NCI-H526 treated with DMSO at 0.1 percent for 48 hours (cell line): ENCODE results near the gene ZNF219.

ENCODE experiments used
- DNase-seq: peaks from one replicate; lab custom pipeline; 2025; lab: John Stamatoyannopoulos, UW

The ZNF219 gene

DNA sequence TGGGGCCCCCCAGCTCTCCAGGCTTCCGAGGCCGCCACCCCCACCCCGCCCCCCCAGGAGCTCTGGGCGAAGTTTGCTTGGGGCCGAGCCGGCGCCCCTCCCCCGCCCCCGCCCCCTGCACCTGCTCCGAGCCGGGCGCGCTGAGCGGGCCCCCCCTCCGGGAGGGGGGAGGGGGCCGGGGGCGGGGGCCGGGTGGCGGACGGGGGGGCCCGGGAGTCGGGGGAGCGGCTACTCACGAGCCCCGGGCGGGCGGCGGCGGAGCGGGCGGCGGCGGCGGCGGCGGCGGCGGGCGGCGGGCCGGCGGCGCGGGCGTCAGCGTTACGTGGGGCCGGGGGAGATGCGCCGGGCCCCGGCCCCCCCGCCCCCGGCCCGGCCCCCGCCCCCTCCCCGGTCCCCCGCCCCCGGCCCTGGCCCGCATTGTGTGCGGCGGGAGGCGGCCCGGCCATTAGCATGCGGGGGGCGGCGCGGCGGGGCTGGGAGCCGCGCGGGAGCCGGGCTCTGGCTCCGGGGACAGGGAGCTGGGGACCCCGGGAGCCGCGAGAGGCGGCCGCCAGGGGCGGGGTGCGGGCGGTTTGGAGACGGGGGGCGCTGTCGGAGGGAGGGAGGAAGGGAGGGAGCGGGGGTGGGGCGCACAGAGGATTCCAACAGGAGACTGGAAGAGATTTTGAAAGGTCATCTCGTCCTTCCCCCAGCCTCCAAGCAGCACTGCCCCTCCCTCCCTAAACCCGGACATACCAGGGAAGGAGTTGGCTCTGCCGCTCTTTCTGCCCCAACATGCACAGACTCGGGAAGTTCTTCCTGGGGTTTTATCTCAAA lies at the start of gene ZNF219:
ZNF219 (minus strand) TSS at position 580 of the 816 bp plus-strand sequence. CDS start 5,064 bp downstream, outside the sequence.
- peak; percentile 43 for DNase-seq

DNA sequence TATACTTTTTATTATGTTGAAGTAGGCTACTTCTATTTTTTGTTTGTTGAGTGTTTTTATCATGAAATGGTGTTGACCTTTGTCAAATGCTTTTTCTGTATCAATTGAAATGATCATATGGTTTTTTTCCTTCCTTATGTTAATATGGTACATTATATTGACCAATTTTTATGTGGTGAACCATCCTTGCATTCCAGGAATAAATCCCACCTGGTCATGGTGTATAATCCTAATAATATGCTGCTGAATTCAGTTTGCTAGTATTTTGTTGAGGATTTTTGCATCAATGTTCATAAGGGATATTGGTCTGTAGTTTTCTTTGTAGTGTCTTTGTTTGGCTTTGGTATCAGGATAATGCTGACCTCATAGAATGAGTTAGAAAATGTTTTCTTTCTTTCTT lies 47.0 kb upstream of the ZNF219 start:
- no peak for DNase-seq

DNA sequence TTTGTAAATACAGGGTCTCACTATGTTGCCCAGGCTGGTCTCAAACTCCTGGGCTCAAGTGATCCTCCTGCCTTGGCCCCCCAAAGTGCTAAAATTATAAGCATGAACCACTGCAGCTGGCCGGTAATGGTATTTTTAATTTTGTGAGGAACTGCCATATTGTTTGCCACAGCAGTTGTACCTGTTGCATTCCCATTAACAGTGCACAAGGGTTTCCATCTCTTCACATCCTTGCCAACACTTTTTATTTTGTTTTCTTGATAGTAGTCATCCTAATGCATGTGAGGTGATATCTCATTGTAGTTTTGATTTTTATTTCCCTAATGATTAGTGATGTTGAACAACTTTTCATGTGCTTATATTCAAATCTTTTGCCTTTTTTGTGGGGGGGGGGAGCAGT lies 43.9 kb upstream of the ZNF219 start:
- DNase-seq: no peak

DNA sequence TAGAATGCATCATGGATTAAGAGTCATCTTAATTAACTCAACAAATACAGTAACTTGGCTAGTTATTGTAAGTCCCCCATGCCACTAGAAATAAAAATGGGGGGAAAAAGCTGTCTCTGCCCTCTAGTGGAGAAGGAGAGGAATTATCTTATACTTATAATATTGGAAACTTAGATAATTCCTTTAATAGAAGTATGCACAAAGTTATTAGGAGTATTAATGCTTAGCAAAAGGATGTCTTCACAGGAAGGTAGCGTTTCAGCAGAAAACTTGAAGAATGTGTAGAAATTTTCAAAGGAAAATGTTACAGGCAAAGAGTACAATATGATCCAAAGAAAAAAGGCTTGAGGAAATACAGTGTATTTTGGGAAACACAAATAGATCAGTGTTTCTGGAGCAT lies 37.6 kb upstream of the ZNF219 start:
- DNase-seq: no peak

DNA sequence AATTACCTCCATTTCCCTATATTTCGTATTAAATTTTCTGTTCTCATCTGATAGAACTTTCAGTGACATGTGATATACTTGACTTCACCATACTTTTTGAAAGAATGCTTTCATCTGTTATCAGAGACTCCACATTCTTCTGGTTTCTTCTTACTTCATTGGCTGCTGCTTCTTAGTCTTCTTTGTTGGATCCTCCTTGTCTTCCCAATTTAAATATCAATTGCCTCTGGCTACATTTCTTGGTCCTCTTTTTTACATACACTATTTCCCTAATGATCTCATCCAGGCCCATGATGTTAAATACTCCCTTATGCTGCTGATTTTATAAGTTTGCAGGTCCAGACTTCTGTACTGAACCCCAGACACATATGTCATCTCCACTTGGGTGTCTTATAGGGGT lies 35.4 kb upstream of the ZNF219 start:
- no peak for DNase-seq

DNA sequence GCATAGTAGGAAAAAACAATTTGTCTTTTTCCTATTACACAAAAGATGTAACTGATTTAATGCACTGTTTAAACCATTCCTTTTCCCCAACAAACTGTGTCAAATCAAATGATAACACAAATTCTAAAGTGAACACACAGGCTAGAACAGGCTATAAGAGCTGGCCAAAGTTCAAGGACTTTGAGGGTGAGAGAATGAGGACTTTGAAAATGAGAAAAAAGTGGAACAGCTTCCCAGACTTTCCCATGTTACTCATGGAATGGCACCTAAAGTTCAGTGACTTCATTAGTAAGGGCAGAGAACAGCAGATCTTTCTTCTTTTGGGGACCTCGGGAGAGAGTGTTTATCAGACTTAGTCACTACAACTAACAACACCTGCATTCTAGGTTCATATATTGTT lies 25.0 kb upstream of the ZNF219 start:
- DNase-seq: no peak

DNA sequence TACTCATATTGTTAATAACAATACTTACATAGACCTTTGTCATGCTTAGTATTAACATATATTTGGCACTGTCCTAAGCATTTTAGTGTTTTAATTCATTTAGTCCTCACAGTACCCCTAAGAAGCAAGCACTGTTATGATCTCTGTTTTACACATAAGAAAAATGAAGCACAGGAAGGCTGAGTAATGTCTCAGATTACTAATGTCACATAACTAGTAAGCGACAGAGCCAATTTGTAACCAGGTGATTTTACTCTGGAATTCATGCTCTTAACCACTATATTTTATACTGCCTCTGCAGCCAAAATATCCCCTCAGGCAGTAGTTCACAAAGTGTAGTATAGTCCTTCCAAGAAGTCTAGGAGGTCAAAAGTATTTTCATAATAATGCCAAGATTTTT lies 22.7 kb upstream of the ZNF219 start:
- no peak for DNase-seq

DNA sequence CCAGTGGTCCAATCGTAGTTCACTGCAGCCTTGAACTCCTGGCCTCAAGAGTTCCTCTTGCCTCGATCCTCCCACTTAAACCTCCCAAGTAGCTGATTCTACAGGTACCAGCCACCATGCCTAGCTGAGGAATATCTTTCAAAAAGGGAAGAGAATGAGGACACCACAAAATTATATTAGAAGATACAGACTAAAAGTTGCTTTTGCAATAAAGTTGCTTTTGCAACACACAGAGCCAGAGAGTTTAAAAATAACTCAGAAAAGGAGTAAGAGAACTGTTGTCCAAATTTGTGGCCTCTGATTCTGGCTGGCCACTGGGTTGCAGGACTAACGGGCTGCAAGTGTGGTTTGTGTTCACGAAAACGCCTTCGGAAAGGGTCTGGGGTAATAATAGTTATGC lies 22.2 kb upstream of the ZNF219 start:
- no peak for DNase-seq

DNA sequence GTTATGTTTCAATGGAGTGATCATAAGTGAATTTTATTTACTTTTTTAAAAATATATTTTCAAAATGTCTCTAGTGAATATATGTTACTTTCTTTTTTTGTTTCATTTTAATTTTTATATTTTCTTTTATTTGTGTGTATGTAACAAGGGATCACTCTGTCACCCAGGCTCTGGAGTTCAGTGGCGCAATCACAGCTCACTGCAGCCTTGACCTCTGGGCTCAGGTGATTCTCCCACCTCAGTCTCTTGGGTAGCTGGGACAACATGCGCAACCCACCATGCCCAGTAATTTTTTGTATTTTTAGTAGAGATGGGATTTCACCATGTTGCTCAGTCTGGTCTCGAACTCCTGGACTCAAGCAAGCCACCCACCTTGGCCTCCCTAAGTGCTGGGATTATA lies 20.5 kb upstream of the ZNF219 start:
- DNase-seq: no peak

DNA sequence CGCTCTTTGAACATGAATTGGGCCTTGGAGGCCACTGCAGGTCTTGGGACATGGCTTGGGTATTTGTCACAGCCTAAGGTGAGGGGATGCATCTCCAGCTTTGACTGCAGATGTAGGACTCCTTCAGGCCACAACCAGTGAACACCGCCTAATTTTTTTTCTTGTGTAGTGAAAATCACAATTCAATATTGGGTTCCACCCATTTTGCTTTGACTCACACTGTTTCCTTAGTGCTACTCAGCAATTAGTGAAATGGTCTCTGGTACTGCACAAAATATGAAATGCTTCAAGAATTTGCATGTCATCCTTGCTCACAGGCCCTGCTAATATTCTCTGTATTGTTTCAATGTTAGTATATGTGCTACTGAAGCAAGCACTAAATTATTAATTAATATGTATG lies 14.9 kb upstream of the ZNF219 start:
- no peak for DNase-seq

DNA sequence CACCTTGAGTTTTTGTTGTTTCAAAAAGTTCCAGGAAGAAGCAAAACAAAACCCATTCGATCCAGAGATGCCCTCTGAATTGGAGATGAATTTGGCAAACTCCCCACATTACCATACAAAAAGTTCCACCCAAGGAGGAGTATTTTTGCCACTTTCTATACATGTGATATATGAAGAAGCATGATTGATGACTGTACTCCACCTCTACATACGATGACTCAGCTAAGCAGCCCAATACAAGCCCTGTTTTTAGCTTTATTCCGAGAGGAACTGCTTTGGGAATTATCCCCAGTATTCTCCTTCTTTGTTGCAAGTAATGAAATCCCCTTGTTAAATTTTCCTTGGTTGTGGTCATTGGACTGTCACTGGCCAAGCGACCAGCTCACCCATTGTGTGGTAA lies 13.8 kb upstream of the ZNF219 start:
- no peak for DNase-seq

DNA sequence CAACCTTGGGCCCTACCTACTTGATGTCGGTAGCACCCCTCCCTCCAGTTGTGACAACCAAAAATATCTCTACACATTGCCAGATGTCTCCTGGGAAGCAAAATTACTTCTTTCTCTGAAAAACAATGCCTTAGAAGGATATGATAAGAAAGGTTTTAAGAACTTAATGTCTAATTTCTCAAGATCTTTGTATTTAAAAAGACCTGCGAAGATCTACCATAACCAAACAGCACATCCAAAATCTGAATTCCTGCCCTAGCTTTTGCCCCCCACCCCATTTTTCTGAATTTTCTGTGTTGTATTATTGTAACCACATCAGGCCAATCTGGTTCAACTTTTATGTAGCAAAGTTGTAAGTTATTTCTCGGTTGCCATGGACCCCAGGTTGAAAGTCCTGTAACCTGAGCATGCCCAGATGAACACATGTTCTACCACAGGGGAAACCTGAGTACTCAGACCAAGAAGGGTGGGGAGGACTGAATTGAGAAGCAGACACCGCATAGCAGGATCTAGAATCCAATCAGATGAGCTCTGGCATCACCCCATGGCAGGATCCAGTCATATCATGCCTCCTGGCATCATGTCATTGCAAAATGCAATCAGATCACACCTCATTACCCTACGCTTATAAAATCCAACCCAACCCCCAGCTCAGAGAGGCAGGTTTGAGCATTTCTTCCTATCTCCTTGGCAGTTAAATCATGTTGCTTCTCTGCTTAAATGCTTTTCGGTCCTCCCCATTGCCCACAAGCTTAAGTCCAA lies 11.1 kb upstream of the ZNF219 start:
- no peak for DNase-seq

DNA sequence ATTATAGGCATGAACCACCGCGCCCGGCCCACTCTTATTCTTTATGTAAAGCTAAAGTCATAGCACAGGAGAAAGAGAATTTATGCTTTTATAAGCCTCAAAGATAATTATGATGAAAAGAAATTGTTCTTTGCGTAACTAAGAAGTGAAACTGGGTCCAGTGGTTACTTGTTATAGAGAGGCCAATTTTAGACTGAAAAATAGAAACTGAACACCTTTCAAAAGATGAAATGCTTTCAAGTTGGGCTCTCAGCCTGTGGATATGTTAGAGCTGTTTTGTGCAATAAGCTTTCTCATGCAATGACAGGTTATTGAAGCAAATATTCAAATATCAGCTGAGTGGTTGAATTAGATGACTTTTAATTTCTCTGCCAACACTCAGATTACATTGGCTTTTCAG lies 10.3 kb upstream of the ZNF219 start:
- DNase-seq: no peak

DNA sequence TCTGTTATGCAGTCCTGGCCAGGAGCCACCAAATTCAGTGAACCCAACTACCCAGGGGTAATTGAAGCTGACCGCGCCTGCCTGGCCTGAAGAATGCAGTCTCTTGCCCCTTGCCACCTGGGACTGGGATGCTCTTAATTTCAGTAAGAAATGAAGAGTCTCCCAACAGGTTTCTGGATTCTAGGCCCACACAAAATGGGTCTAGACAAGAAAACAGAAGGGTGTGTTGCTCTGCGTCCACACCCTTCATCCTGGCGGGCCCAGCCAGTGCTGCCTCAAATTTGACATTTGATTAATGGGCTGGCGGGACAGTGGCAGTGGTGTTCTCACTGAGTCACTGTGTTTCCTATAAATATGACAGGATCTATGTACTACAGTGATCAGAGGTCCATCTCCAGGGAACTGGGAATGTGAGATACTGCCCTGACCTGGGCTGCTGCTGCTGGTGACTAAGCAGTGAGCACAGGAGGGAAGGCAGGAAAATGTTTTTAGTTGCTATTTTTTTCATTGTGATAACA lies 8.9 kb upstream of the ZNF219 start:
- DNase-seq: no peak

DNA sequence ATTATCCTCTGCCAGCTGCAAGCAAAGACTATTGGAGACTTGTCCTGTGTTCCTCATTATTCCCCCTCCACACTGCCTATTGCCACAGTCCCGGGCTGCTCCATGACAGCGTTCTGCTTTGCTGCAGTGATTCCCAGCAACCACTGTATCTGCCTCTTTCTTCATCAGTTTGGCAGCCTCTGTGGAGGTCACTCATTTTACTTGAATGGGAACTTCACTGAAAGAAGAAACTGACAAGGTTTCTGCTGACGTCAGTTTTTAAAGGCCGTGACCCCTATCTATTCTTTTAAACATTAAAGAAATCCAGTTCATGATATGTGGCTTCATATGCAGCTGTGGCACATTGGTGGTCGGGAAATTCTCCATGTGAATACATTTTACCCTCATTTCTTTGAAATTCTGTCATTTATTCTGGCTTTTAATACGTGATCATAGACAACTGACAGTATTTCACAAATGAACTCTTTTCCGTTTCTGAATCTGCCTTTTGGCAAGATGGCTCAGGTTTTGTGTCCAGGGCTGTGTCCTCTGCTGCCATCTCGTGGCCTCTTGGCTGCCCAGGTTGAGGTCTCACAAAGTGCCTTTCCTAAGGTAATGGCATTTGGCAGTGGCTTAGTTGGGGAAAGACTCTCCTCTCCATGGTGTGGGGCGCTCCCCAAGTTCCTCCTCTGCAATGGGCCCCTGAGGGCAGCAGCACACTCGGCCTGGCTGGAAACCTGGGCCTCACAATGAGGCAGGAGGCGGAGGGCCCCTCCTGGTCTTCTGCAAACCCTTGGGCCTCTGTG lies 8.2 kb upstream of the ZNF219 start:
- DNase-seq: peak; percentile 20

DNA sequence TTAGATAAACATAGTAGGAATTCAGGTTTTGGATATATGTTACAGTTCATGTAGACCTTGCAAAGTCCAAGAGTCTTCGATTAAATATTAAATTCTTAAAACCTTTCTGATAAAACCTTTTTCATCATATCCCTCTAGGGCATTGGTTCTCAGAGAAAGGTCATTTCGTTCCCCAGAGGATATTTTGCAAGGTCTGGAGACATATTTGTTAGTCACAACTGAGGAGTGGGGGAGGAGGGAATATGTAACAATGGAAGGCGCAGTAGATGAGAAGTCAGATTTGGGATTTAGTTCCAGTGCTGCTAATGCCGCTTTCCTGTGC lies 7.7 kb upstream of the ZNF219 start:
- DNase-seq: no peak

DNA sequence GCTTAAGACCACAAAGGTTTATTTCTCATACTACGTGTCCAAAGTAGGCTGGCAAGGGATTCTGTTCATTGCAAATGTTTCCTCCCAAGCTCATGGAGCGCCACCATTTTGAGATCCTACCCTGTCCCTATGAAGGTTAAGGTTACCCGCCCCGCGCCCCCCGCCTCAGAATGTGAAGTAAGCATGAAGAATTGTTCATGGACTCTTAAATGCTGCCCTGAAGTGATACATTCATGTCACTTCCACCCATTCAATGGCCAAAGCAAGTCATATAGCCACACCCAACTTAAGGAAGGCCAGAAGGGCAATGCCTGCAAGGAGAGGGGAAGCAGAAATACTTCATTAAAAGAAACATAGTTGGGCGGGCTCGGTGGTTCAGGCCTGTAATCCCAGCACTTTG lies 6.6 kb upstream of the ZNF219 start:
- no peak for DNase-seq

DNA sequence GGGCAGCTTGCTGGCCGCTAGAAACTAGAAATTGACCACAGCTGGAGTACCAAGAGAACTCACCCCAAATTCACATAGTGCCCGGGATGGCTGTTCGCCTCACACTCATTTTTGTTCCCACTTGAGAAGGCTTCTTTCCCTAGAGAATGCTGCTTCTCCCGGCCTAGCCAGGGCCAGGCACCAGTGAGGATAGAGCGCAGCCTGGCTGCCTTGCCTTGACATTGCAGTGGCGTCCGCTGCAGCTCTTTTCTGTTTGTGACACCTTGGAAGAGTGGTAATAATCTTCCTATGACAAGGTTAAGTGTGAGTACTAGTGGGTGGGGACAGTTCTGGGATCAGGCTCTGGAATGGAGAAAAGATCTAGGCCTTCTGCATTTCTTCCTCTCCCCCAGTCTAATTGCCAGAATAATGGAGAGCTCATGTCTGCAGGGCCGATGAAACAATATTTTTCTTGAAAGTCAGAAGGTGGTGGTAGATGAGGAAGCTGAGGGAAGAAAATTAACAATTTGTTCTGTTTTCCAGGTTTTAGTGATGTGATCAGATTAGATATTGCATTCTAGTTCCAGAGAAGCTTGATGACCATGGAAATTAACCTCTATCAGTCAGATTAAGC lies 6.1 kb upstream of the ZNF219 start:
- DNase-seq: peak; percentile 77

DNA sequence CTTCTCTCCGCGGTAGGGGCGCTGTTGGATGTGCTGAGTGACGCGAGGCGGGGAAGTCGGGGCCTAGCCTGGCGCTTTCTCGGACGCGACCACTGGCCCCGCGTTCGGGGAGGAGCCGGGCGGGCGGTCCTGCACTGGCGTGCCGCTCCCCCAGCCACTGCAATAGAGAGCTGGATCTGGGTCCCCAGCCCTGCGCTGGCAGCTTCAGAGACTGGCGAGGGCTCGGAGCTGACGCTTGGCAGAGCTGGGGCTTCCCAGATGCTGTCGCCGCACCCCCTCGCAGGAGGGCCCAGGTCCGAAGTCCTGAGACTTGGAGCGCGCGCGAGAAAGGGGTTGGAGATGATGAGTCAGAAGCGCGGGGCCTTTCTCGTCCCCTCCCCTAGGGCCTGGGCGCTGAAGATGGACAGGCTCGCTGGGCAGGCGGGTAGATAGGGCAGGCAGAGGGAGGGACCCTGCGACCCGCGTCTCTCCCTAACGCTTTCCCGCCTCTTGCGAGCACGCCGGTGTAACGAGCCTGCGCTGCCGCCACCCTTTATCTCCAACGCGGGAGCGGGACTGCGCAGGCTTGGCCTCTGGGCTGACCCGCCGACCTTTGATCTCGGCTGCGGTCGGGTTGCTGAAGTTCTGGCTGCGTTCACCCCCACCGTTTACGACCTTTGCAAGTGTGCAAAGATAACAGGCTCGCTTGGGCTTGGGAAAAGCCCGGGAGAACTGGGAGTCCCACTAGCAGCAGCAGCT lies 5.4 kb upstream of the ZNF219 start:
- DNase-seq: peak; percentile 92

DNA sequence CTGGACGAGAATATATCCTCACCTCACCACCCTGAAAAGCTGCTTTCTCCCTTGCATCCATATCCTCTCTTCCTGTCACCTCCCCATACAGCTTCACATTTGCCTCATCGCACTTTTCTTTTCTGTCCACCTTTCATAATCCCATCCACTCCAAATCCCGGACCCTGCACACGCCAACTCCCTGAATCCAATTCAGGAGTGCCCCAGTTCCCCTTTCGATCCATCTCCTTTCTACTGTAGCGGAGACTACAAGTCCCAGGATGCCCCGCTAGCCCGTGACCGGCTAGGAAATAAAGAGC lies 4.9 kb upstream of the ZNF219 start:
- no peak for DNase-seq

DNA sequence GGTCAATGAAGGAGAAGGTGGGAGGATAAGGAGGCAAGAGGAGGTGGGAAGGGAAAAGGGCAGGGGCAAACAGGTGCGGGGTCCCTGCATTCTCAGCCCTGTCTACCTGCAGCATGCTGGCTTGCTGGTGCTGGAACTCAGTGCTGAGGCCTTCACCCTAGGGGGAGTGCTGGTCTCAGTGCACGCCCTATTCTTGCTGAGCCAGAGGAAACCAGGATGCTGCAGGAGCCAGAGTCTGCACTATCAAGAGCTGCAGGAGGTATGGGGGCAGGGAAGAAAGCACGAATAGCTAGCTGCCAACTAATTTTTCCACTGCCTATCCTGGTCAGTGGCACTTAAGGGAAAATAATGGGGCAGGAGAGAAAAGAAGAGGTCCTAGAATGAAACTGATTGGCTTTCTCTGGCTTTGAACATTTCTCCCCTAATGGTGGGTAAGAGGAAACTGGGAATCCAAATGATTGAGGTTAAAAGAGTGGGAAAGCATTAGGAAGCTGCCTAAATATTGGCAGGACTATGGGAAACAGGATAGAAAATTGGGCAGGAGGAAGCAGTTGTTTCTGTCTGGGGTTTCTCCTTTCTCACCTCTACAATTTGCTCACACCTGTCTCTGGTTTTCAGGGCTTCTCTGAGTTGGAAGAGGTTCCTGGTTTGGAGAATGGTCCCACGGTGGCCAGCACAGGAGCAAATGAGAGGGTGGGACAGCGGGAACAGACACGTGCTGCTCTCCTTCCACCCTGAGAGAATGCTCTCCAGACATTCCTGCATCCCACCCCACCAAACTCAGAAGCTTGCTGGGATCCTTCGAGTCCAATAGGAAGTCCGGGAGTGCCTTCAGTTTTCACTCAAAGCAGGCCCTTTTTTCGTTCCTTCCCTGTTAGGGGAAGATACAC lies 4.3 kb upstream of the ZNF219 start:
- DNase-seq: no peak
